ENCODE results near the gene PKNOX2. TPM values are rescaled to one million over a fixed set of nuclear protein-coding genes. Genes with fewer than 3 reads are reported as not detected.

PKNOX2 gene
- total RNA-seq, 1 donor from 2014 or later, result 41.8 TPM

DNA sequence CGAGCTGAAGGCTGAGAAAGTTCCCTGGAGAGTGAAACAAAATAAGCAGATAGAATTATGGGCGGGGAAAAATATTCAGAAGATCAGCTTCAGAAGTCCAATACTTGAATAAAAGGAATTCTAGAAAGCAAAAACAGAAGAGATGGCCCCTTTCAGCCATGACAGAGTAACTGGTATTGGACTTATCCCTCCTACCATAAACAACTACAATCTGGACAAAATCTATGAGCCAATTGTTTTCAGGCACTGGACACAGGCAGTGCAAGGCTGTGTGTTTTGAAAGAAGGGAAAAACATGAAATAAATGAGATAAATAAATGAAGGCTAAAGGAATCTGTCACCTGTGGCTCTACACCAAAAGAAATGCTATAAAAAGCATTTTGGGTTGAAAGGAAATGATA lies 305.8 kb downstream of the PKNOX2 start:
- Mint-ChIP-seq H3K9me3 (ENCODE audit: unreplicated experiment) (no peaks in the 10 kb centered on the region), H3K4me1 (ENCODE audit: unreplicated experiment) (peaks cover 4% of the 10 kb centered on the region), H3K36me3 (ENCODE audit: low read depth, unreplicated experiment) (no peaks in the 10 kb centered on the region), H3K27ac (ENCODE audit: unreplicated experiment) (no peak overlapping the region), H3K27me3 (ENCODE audit: unreplicated experiment) (no peaks in the 10 kb centered on the region), H3K4me3 (ENCODE audit: unreplicated experiment) (no peak overlapping the region)
- DNase-seq (ENCODE audit: low spot score), result no peak
- TF ChIP-seq, protein P1, sequence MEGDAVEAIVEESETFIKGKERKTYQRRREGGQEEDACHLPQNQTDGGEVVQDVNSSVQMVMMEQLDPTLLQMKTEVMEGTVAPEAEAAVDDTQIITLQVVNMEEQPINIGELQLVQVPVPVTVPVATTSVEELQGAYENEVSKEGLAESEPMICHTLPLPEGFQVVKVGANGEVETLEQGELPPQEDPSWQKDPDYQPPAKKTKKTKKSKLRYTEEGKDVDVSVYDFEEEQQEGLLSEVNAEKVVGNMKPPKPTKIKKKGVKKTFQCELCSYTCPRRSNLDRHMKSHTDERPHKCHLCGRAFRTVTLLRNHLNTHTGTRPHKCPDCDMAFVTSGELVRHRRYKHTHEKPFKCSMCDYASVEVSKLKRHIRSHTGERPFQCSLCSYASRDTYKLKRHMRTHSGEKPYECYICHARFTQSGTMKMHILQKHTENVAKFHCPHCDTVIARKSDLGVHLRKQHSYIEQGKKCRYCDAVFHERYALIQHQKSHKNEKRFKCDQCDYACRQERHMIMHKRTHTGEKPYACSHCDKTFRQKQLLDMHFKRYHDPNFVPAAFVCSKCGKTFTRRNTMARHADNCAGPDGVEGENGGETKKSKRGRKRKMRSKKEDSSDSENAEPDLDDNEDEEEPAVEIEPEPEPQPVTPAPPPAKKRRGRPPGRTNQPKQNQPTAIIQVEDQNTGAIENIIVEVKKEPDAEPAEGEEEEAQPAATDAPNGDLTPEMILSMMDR (IDR thresholded peaks at IDR 0.05; ENCODE audit: unreplicated experiment), result no peak

DNA sequence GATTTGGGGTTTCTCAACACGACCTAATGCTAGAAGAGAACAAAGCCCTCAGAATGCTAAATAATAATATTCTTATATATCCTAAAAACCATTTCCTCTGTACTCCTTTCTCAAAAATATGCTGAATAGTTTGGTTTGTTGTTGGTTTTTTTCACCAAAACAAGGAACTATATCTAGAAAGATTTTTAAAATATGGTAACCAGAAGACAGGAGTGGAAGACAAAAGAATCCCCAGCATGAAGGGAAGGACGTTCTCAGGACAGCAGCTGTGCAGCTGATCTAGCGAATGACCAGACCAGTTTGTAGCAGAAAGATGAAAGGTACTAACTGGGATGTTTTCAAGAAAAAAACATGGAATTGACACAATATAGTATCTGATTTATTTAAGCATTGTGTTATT lies 312.2 kb downstream of the PKNOX2 start:
- H3K27ac Mint-ChIP-seq (ENCODE audit: unreplicated experiment), result no peak overlapping the region

DNA sequence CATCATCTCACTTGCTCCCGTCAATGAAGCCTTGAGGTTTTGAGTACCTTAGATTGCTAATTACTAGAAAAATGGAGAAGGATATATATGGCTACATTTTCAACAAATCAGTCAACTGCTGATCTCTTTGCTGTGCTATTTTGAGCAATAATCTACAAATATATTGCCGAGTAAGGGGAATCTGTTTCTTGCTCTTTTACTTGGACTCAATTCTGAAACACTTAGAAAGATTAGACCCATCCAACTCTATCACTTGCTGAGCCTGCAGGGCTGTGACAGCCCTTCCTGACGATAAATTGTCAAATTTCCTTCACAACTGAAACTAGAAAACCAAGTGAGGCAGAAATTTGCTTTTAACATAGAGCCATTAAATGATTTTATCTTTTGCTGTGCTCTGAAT lies 314.6 kb downstream of the PKNOX2 start:
- H3K27me3 Mint-ChIP-seq (ENCODE audit: unreplicated experiment), result peaks cover 4% of the 10 kb centered on the region
- no peak overlapping the region for H3K4me3 Mint-ChIP-seq (ENCODE audit: unreplicated experiment)
- peaks cover 7% of the 10 kb centered on the region for H3K4me1 Mint-ChIP-seq (ENCODE audit: unreplicated experiment)

More for the DNA sequence above, 312.2 kb downstream of the PKNOX2 start:
- no peak overlapping the region for H3K4me3 Mint-ChIP-seq (ENCODE audit: unreplicated experiment)
- TF ChIP-seq, protein P1 (IDR thresholded peaks at IDR 0.05; ENCODE audit: unreplicated experiment), result no peak
- H3K9me3 Mint-ChIP-seq (ENCODE audit: unreplicated experiment), result no peaks in the 10 kb centered on the region
- peaks cover 2% of the 10 kb centered on the region for H3K27me3 Mint-ChIP-seq (ENCODE audit: unreplicated experiment)
- peaks cover 2% of the 10 kb centered on the region for H3K4me1 Mint-ChIP-seq (ENCODE audit: unreplicated experiment)
- DNase-seq (ENCODE audit: low spot score), result no peak
- H3K36me3 Mint-ChIP-seq (ENCODE audit: low read depth, unreplicated experiment), result peaks cover 7% of the 10 kb centered on the region

DNA sequence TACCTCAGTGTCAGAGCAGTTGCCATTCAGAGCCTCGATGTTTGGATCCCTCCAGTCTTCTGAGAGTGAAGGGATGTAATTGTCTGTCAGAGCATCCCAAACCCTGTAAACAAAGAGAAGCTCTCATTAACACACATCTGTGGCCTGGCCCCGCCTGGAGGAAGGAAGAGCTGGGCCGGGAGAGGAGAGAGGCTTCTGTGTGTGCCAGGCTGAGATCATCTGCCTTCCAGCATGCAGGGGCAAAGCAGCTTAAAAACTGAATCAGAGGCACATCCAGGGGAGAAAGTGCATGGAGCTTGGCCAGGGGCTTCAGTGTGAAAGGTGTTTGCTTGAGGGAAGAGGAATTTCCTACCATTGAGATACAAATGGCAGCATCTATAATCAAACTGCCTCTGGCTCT lies 317.0 kb downstream of the PKNOX2 start:
- Mint-ChIP-seq H3K27ac (ENCODE audit: unreplicated experiment) (no peak overlapping the region), H3K4me3 (ENCODE audit: unreplicated experiment) (no peak overlapping the region), H3K36me3 (ENCODE audit: low read depth, unreplicated experiment) (peaks cover 7% of the 10 kb centered on the region), H3K9me3 (ENCODE audit: unreplicated experiment) (no peaks in the 10 kb centered on the region), H3K4me1 (ENCODE audit: unreplicated experiment) (peaks cover 7% of the 10 kb centered on the region), H3K27me3 (ENCODE audit: unreplicated experiment) (peaks cover 4% of the 10 kb centered on the region)
- TF ChIP-seq, protein P1 (IDR thresholded peaks at IDR 0.05; ENCODE audit: unreplicated experiment), result no peak
- no peak for DNase-seq (ENCODE audit: low spot score)

More for the DNA sequence above, 314.6 kb downstream of the PKNOX2 start:
- DNase-seq (ENCODE audit: low spot score), result no peak
- Mint-ChIP-seq H3K9me3 (ENCODE audit: unreplicated experiment) (no peaks in the 10 kb centered on the region), H3K27ac (ENCODE audit: unreplicated experiment) (no peak overlapping the region), H3K36me3 (ENCODE audit: low read depth, unreplicated experiment) (peaks cover 7% of the 10 kb centered on the region)
- TF ChIP-seq, protein P1 (IDR thresholded peaks at IDR 0.05; ENCODE audit: unreplicated experiment), result no peak

Other genes with a start within 250 kb of the PKNOX2 start
- gene HEPN1, start 245.5 kb upstream of the PKNOX2 start, total RNA-seq (ENCODE audit: unreplicated experiment), result not detected
- gene HEPACAM, start 228.7 kb upstream of the PKNOX2 start, total RNA-seq (ENCODE audit: unreplicated experiment), result 0.08 TPM
- gene CCDC15, start 210.5 kb upstream of the PKNOX2 start, total RNA-seq (ENCODE audit: unreplicated experiment), result 2.4 TPM
- 0.49 TPM for gene SLC37A2, start 101.4 kb upstream of the PKNOX2 start, total RNA-seq (ENCODE audit: unreplicated experiment)
- gene TMEM218, start 53.1 kb upstream of the PKNOX2 start, total RNA-seq (ENCODE audit: unreplicated experiment), result 11.4 TPM

All from endothelial cell (in vitro differentiated cells).